ENCODE measurements around the gene IL31RA.

The IL31RA gene

DNA sequence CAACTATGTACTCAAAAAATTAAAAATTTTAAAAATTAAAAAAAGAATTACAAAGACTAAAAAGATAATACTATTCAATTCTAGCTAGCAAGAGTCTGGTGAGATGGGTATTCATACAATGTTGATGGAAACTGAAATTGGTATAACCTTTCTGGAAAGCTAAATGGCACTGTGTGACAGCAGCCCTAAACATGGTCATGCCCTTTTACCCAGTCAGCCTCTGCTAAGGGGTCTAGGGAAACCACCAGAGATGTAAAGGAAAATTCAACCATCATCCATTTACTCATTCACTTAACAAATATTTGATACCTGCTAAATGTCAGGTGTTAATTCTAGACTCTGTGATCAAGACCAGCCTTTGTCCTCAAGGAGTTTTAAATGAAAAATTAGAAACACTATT, 29.3 kb downstream of the IL31RA start:
- H3K27me3 Mint-ChIP-seq = no peaks in the 10 kb centered on the region
- H3K4me3 Mint-ChIP-seq = no peak overlapping the region

DNA sequence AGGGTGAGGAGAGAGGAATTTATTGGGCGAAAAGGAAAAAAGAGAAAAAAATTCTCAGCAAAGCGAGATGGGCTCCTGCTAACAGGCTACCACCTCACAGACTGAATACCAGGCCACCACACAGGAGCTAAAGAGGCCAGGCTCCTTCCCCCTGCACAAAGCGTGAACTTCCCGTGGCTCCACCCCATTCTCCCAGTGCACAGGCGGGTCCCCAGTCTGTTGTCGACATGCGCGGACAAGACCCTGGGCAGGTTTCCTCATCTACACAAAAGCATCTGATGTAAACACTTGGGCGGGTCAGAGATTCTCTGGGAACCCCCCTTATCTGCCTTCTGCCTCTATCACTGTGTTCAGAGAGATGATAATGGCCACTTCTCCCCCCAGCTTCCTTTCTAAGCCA, 34.2 kb downstream of the IL31RA start:
- no peaks in the 10 kb centered on the region for H3K36me3 Mint-ChIP-seq
- H3K27ac Mint-ChIP-seq = no peak overlapping the region
- no peaks in the 10 kb centered on the region for H3K27me3 Mint-ChIP-seq
- H3K4me3 Mint-ChIP-seq = no peak overlapping the region
- no peaks in the 10 kb centered on the region for H3K9me3 Mint-ChIP-seq
- peaks cover 4% of the 10 kb centered on the region for H3K4me1 Mint-ChIP-seq

More for the DNA sequence above, 29.3 kb downstream of the IL31RA start:
- Mint-ChIP-seq H3K4me1 (no peaks in the 10 kb centered on the region), H3K27ac (no peak overlapping the region), H3K36me3 (no peaks in the 10 kb centered on the region), H3K9me3 (no peaks in the 10 kb centered on the region)

DNA sequence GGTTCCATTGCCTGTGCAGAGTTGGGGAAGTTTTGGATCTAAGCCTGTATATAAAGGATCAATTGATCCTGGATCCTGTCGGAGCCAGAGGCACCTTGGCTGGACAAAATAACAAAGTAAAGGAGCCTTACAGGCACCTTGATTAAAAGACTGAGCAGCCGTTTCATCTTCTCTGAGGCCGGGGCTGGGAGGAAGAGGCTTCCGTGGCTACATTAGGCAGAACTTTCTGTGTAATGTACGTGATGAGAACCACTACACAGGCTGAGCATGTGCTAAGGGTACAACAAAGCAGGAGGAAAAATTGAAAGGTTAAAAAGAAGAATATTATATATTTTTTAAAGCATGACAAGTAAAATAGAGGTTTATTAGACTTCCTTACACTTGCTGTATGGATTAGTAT, 37.0 kb downstream of the IL31RA start:
- Mint-ChIP-seq H3K27me3 (no peaks in the 10 kb centered on the region), H3K4me3 (no peak overlapping the region), H3K36me3 (no peaks in the 10 kb centered on the region), H3K27ac (peak overlapping the region; percentile 24), H3K9me3 (no peaks in the 10 kb centered on the region), H3K4me1 (peaks cover 4% of the 10 kb centered on the region)

DNA sequence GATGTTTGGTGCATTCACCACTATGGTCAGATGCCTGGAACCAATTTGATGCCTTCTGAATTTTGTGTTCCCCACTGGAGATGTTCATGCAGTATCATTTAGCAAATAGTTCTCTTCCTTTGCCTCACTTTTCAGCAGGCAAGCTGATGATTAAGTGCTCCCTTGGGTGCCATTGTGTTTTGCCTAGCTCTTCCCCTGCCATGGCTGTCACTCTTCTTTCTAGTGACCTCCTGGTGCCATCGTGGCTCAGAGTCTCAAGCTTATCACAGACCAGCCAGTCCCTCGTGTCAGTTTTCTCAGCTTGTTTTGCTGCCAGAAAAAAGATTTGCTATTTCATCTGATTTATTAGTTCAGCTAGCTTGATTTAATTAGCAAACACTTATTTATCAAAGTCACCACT, 41.3 kb downstream of the IL31RA start:
- Mint-ChIP-seq H3K4me3 (no peak overlapping the region), H3K27me3 (no peaks in the 10 kb centered on the region), H3K9me3 (no peaks in the 10 kb centered on the region), H3K36me3 (no peaks in the 10 kb centered on the region), H3K4me1 (peaks cover 4% of the 10 kb centered on the region), H3K27ac (no peak overlapping the region)

DNA sequence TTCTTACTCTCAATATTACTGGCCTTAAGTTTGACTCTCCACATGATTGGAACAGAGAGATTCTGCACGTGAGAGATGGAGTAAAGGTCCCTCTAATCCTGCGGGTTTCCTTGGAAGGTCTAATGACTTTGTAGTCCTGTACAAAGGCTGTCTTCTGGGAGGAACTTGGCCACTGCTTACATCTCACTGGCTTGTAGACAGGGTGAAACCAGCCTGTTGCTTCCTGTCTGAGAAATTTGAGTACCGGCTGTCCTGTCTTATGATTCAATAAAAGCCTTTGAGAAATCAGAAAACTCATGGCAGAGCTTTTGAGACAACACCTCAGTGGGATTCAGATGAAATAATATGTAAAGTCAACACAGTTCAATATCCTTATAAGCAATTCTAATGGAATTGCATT, 43.0 kb downstream of the IL31RA start:
- H3K9me3 Mint-ChIP-seq = no peaks in the 10 kb centered on the region
- no peaks in the 10 kb centered on the region for H3K27me3 Mint-ChIP-seq
- no peaks in the 10 kb centered on the region for H3K4me1 Mint-ChIP-seq
- H3K27ac Mint-ChIP-seq = no peak overlapping the region
- no peak overlapping the region for H3K4me3 Mint-ChIP-seq
- H3K36me3 Mint-ChIP-seq = no peaks in the 10 kb centered on the region

DNA sequence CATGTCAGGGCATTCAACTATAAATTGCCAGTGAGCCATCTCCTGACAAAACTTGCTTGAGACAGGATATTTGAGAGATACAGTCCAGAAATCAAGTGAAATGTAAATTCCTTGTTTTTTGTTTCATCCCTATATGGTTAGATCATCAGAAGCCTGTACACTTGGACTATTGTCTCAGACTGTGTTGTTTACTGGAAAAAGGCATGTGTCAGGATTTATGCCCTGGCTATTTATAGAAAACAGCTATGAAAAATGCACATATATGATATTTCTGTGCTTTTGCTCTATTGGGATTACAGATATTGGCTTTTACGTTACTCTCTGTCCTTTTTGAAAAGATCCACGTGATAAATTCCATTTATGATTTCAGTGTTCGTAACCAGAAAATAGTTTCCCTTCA, 44.2 kb downstream of the IL31RA start:
- Mint-ChIP-seq H3K4me1 (no peaks in the 10 kb centered on the region), H3K4me3 (no peak overlapping the region), H3K27ac (no peak overlapping the region), H3K36me3 (no peaks in the 10 kb centered on the region), H3K27me3 (no peaks in the 10 kb centered on the region), H3K9me3 (no peaks in the 10 kb centered on the region)

DNA sequence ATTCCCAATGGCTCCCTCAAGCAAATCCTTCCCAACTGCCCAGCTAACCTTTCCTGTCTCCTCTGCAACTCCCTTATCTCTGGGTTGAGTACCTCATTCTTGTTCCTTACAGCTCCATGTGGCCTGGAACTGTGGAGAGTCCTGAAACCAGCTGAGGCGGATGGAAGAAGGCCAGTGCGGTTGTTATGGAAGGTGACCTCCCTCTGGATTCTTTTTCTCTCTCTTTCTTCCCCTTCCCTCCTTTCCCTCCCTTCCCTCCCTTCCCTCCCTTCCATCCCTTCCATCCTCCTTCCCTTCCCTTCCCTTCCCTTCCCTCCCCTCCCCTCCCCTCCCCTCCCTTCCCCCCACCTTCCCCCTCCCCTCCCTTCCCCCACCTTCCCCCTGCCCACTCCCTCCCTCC, 45.1 kb downstream of the IL31RA start:
- no peaks in the 10 kb centered on the region for H3K4me1 Mint-ChIP-seq
- H3K9me3 Mint-ChIP-seq = no peaks in the 10 kb centered on the region
- no peaks in the 10 kb centered on the region for H3K36me3 Mint-ChIP-seq
- no peak overlapping the region for H3K4me3 Mint-ChIP-seq
- no peak overlapping the region for H3K27ac Mint-ChIP-seq
- H3K27me3 Mint-ChIP-seq = no peaks in the 10 kb centered on the region

DNA sequence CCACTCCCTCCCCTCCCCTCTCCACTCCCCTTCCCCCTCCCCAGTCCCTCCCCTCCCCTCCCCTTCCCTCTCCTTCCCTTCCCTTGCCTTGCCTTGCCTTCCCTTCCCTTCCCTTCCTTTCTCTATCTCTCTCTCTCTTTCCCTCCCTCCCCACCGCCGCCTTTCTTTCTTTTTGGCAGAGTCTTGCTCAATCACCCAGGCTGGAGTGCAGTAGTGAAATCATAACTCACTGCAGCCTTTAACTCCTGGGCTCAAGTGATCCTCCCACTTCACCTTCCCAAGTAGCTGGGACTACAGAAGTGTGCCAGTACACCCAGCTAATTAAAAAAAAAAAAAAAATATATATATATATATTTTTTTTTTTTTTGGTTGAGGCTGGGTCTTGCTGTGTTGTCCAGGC, 45.5 kb downstream of the IL31RA start:
- no peaks in the 10 kb centered on the region for H3K36me3 Mint-ChIP-seq
- H3K27ac Mint-ChIP-seq = no peak overlapping the region
- H3K9me3 Mint-ChIP-seq = no peaks in the 10 kb centered on the region
- H3K4me3 Mint-ChIP-seq = no peak overlapping the region
- no peaks in the 10 kb centered on the region for H3K4me1 Mint-ChIP-seq
- no peaks in the 10 kb centered on the region for H3K27me3 Mint-ChIP-seq

DNA sequence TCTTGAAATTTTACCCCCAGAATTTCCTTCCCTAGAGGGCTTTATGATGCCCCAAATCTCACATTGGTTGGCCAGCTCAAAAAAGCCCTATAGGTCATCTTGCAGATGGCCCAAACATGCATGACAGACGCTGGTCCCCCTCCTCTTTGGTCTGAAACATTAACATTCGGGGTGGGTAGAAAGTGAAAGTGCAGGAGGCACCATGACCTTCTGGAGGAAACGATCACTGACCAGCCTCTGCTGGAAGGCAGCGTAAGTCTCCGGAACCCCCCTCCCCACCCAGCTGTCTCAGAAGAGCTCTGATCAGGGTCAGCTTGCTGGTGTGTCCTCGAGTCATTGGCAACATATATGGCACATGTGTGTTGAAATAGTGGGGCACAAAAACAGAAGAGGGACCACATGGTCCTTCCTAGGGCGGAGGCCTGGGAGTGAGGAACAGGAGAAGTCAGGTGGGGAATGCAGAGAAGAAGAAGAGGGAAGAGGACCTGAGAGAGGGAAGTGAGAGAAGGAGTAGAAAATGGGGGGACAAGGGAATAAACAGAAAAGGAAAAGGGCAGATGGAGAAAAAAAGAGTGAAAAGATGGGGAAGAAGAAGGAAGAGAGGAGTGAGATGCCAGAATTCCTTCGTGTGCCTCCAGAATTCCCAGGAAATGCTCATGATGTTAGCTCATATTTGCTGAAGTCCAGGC, 46.2 kb downstream of the IL31RA start:
- H3K36me3 Mint-ChIP-seq = no peaks in the 10 kb centered on the region
- no peaks in the 10 kb centered on the region for H3K4me1 Mint-ChIP-seq

DNA sequence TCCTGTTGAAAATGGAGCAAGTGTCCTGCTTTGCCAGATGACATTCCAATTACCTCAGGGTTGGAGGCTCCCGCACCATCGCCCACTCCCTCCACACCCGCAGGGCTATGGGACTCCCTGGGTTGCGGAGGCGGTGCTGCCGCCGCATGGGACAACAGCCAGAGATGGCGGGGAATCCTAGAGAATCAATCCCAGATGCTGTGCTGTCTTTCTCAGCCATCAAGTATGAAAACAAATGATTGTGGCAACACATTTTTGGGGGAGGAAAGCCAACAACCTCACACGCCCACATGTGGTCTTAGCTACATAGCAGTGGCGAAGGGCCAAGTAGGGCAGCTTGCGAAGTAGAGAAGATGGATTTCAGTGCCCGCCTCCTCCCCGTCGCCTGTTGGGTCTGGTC, 46.7 kb downstream of the IL31RA start:
- no peaks in the 10 kb centered on the region for H3K36me3 Mint-ChIP-seq
- no peaks in the 10 kb centered on the region for H3K9me3 Mint-ChIP-seq
- H3K4me3 Mint-ChIP-seq = no peak overlapping the region
- H3K27ac Mint-ChIP-seq = no peak overlapping the region
- peaks cover 1% of the 10 kb centered on the region for H3K4me1 Mint-ChIP-seq
- H3K27me3 Mint-ChIP-seq = no peaks in the 10 kb centered on the region

More for the DNA sequence above, 46.2 kb downstream of the IL31RA start:
- Mint-ChIP-seq H3K27ac (no peak overlapping the region), H3K4me3 (no peak overlapping the region), H3K27me3 (no peaks in the 10 kb centered on the region), H3K9me3 (no peaks in the 10 kb centered on the region)

DNA sequence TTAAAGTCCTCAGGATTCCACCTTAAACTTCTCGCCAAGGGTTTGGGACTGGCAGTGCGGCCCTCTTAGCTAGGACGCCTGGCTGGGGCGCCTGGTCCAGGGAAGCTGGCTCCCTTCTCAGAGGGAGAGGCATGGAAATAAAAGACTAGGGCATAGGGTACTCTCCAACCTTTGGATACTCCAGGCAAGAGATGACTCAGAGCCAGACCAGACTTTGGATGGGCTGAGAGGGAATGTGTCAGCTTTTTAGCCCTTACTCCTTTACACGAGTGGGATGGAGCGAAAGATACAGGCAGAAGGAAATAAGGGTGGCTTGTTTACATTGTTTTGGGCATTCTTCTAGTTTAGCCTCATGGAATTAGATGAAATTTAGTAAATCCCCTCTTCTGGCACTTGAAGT, 48.2 kb downstream of the IL31RA start:
- no peaks in the 10 kb centered on the region for H3K9me3 Mint-ChIP-seq

DNA sequence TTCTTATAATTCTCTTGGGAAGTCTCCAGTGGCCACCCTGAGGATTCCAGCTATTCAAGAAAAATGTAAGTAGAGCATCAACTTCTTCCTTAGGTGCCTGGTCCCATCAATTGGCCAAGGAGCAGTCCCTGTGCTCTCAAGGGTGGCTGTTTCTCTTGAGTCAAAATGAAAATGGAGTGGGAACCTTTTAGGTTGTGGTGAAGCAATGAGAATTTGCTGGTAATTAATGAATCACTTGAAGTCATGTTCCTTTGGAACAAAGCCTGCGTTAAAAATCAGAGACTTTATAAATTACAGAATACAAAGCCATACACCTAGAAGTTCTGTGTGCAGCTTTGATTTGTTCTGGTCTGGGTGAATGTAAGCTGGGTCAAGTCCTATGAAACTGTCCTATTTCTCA, 48.9 kb downstream of the IL31RA start:
- Mint-ChIP-seq H3K9me3 (no peaks in the 10 kb centered on the region), H3K4me1 (peaks cover 14% of the 10 kb centered on the region), H3K27me3 (no peaks in the 10 kb centered on the region), H3K27ac (no peak overlapping the region), H3K36me3 (no peaks in the 10 kb centered on the region), H3K4me3 (no peak overlapping the region)

More for the DNA sequence above, 48.2 kb downstream of the IL31RA start:
- no peak overlapping the region for H3K4me3 Mint-ChIP-seq
- peaks cover 14% of the 10 kb centered on the region for H3K4me1 Mint-ChIP-seq
- H3K27me3 Mint-ChIP-seq = no peaks in the 10 kb centered on the region
- no peak overlapping the region for H3K27ac Mint-ChIP-seq
- no peaks in the 10 kb centered on the region for H3K36me3 Mint-ChIP-seq

DNA sequence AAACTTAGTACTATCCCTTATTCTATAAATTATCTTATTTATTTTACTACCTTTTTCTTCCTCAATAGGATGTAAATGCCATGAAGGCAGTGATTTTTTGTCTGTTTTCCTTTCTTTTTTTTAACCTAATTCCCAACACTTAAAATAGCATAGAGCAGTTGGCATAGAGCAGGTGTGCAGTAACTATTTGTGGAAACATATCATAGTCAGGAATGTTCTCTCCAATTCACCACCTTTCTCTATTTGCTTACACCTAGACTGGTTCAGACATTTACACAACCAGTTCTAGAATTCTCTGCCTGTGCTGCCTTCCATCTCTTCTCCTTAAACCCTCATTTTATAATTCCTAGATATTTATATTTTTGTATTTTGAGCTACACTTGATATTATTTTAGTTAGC, 49.6 kb downstream of the IL31RA start:
- H3K4me3 Mint-ChIP-seq = no peak overlapping the region
- H3K27ac Mint-ChIP-seq = no peak overlapping the region
- H3K27me3 Mint-ChIP-seq = no peaks in the 10 kb centered on the region
- H3K4me1 Mint-ChIP-seq = peaks cover 14% of the 10 kb centered on the region
- H3K36me3 Mint-ChIP-seq = no peaks in the 10 kb centered on the region
- H3K9me3 Mint-ChIP-seq = no peaks in the 10 kb centered on the region

DNA sequence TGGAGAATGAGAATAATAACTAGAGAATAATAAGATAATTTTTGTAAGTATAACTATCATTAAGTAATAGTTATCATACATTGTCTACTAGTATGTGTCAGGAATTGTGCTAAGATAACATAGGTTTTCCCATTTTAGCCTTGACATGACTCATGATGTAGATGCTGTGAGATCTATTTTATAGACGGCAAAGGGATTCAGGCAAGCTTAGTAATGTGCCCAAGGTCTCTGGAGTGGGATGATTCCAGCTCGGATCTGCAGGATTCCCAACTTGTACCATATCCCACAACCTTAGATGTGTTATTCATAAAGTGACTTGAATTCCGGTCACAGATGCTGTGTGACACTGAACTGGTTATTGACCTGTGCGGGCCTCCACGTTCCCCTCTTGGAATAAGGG, 51.5 kb downstream of the IL31RA start:
- H3K36me3 Mint-ChIP-seq = no peaks in the 10 kb centered on the region
- H3K9me3 Mint-ChIP-seq = no peaks in the 10 kb centered on the region
- no peak overlapping the region for H3K27ac Mint-ChIP-seq
- H3K4me1 Mint-ChIP-seq = peaks cover 14% of the 10 kb centered on the region
- H3K27me3 Mint-ChIP-seq = no peaks in the 10 kb centered on the region
- H3K4me3 Mint-ChIP-seq = no peak overlapping the region

DNA sequence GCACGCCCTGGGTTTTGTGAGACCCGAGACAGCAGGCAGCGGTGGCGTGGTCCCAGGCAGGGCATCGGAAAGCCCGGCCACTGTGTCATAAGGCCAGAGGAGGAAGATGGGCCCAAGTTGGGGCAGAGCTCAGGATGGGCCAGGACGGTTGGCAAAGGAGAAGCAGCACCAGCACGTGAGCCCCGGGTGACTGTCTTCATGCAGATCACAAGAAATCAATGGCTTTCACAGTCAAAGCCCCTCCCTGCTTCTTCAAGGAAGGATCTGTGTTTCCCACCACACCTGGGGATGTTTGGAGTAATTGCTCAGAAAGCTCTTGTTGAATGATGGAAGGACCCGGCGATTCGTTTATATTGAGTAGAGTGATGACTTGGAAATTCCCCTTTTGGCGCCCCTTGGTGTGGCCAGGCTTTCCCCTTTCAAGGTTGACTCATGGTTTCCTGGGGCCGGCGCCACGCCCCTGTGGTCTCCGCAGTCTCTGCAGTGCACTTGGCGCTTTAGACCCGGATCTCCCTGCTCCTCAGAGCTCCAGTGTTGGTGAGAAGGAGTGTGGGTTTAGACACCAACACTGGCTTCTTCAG, 52.1 kb downstream of the IL31RA start:
- Mint-ChIP-seq H3K27me3 (no peaks in the 10 kb centered on the region), H3K4me1 (peaks cover 14% of the 10 kb centered on the region), H3K36me3 (no peaks in the 10 kb centered on the region), H3K27ac (peak overlapping the region; percentile 23), H3K4me3 (no peak overlapping the region), H3K9me3 (no peaks in the 10 kb centered on the region)

DNA sequence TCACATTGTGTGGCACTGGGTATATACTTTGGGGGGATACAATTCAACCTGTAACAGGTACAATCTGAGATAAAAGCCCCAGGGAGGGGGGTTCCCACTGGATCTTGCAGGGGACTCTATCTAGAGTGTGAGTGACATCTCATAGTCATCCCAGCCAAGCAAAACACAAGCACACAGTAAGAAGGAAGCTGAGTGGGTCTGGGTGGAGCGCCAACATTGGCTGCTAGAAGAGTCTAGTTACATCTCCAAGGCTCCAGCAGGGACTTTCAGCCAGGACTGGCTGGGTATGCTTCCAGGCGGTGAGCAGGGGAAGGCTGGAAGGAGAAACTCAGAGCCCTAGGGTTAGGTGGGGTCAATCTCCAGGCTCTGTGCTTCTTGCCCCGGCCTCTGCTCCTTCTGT, 53.0 kb downstream of the IL31RA start:
- H3K4me1 Mint-ChIP-seq = peaks cover 14% of the 10 kb centered on the region
- H3K27ac Mint-ChIP-seq = no peak overlapping the region
- H3K36me3 Mint-ChIP-seq = no peaks in the 10 kb centered on the region
- no peaks in the 10 kb centered on the region for H3K9me3 Mint-ChIP-seq
- no peaks in the 10 kb centered on the region for H3K27me3 Mint-ChIP-seq
- no peak overlapping the region for H3K4me3 Mint-ChIP-seq

DNA sequence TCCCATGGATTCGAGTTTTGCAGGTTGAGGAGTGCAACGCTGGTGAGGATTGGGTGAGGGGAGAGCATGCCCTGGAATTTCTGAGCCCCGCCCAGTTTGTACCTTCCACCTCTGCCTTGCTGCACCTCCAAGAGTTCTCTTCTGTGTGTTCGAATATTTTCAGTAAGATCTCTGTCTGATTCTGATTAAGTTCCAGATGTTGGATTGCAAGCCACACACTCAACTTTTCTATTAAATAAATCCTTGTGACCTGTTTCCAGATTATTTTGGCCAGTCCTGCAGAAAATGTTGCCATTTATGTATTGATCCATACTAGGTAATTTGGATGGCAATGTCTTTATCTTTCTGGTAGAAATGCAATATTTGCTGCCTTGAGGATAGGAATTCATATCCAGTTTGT, 54.1 kb downstream of the IL31RA start:
- Mint-ChIP-seq H3K4me1 (peaks cover 14% of the 10 kb centered on the region), H3K27ac (peak overlapping the region; percentile 70), H3K27me3 (no peaks in the 10 kb centered on the region), H3K4me3 (no peak overlapping the region), H3K36me3 (no peaks in the 10 kb centered on the region), H3K9me3 (no peaks in the 10 kb centered on the region)
